ENCODE measurements around the gene BIRC2.
"Not testable (repeated sequence)": the region's sequence is repeated elsewhere in the genome, so short reads cannot be mapped to it uniquely, and the experiment has no call there.

The BIRC2 gene

DNA sequence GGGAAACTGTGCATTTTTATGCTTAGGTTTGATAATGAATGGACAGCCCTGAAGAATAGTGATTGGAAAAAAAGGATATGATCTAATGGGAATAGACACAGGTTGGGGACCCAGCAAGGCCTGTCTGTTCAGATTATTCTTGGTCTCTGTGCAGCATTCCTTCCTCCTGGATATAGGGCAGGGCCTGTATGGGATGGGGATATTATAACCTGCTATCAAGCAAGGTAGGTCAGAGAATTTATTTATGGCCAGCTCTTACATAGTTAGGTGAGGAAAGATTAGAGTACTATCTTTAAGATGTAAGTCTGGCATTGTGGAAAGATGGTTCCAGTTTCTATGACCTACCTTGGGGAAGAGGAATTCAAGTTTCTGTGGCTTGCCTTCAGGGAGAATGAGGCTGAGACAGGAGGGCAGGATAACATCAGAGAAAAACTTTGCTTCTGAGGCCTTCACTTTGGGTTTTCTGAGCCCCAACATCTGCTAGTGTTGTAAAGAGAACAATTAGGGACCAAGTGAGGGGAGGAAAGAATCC, 8.5 kb upstream of the BIRC2 start:
- Histone ChIP-seq H3K36me3 (ENCODE audit: insufficient read depth, low read length) (no peaks in the 10 kb centered on the region), H3K4me1 (ENCODE audit: insufficient read depth, low read length) (no peaks in the 10 kb centered on the region), H3K9ac (ENCODE audit: low read depth, low read length) (no peak overlapping the region), H3K9me3 (ENCODE audit: control insufficient read depth, insufficient read depth, low read length) (no peaks in the 10 kb centered on the region)

DNA sequence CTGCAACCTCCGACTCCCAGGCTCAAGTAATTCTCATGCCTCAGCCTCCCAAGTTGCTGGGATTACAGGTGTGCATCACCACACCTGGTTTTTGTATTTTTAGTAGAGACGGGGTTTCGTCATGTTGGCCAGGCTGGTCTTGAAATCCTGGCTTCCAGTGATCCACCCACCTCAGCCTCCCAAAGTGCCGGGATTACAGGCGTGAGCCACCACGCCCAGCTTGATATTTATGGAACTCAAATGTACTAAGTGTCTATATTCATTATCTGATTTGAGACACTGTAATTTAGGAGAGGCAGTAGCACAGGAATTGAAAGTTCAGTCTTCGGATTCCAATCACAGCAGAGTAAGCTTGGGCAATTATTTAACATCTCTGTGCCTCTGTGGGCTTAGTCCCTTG, 5.7 kb upstream of the BIRC2 start:
- H3K9me3 ChIP-seq (ENCODE audit: control insufficient read depth, insufficient read depth, low read length); H3K36me3 ChIP-seq (ENCODE audit: insufficient read depth, low read length); H3K9ac ChIP-seq (ENCODE audit: low read depth, low read length); H3K4me1 ChIP-seq (ENCODE audit: insufficient read depth, low read length): not testable (repeated sequence)

DNA sequence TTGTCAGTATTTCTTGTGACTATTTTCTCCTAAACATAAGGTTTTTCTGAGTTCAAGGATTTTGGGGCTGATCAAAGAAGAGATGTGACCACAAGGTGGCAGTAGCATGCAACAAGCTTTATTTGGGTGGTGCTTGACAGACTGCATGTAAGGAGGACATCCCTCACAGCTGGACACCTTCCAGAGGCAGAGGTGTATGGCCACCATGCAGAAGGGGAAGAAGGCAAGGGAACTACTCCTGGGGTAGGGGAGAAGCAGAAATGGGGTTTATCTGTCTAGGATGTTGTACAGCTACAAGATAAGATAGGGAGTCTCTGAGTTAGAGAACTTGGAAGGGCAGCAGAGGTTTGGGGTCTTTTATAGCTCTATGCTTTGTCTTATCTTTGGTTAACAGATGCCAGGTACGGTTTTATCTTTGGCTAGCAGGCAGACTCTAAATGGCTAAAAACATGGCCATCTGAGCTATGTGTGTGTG, 5.1 kb upstream of the BIRC2 start:
- Histone ChIP-seq H3K9ac (ENCODE audit: low read depth, low read length) (no peak overlapping the region), H3K9me3 (ENCODE audit: control insufficient read depth, insufficient read depth, low read length) (no peaks in the 10 kb centered on the region), H3K4me1 (ENCODE audit: insufficient read depth, low read length) (peaks cover 4% of the 10 kb centered on the region; the same call in 1 of the 2 replicates), H3K36me3 (ENCODE audit: insufficient read depth, low read length) (no peaks in the 10 kb centered on the region)

GRCh38 chr11:102343809-102344208, 3.2 kb upstream of the BIRC2 start:
- Histone ChIP-seq H3K9me3 (ENCODE audit: control insufficient read depth, insufficient read depth, low read length) (no peaks in the 10 kb centered on the region), H3K4me1 (ENCODE audit: insufficient read depth, low read length) (peaks cover 4% of the 10 kb centered on the region; the same call in 1 of the 2 replicates), H3K36me3 (ENCODE audit: insufficient read depth, low read length) (no peaks in the 10 kb centered on the region), H3K9ac (ENCODE audit: low read depth, low read length) (no peak overlapping the region)

DNA sequence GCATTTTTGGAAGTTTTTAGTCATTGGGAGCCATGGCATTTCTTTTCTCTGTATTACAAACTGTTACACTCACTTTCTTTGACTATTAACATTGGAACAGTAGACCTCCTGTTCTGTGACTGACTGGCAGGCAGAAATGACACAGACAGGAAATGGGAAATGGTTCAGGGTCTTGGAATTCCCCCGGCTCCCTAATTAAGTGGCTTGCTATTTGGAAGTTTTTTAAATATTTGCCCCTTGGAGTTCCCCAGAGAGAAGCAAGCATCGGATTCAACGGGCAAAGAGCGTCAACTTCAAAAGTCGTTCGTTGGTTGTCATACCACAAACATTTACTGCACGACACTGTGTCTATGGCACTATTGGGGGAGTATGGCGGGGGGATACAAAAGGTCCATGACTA, 1.1 kb upstream of the BIRC2 start:
- 0 out of 2 replicates have a peak, but pooled peaks cover 6% of the 10 kb centered on the region for H3K36me3 ChIP-seq (ENCODE audit: insufficient read depth, low read length)
- H3K9ac ChIP-seq (ENCODE audit: low read depth, low read length): peak overlapping the region; percentile 96; the same call in 1 of the 2 replicates
- no peaks in the 10 kb centered on the region for H3K9me3 ChIP-seq (ENCODE audit: control insufficient read depth, insufficient read depth, low read length)
- peaks cover 4% of the 10 kb centered on the region; the same call in 1 of the 2 replicates for H3K4me1 ChIP-seq (ENCODE audit: insufficient read depth, low read length)

DNA sequence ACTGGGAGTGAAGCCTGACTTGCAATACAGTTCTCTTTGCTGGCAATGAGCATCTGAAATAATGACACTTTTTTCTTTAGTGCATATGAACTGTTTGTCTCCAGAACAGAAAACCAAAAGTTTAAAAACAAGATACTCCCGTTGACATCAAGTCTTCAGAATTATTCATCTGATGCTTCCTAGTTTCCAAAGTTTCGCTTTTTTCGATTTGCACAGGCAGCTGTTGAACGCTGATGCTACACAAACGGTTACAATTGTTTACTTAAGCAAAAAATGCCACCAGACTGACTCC, 612 bp upstream of the BIRC2 start:
- H3K9ac ChIP-seq (ENCODE audit: low read depth, low read length): peak overlapping the region; percentile 96
- H3K36me3 ChIP-seq (ENCODE audit: insufficient read depth, low read length): 0 out of 2 replicates have a peak, but pooled peaks cover 6% of the 10 kb centered on the region
- peaks cover 4% of the 10 kb centered on the region; the same call in 1 of the 2 replicates for H3K4me1 ChIP-seq (ENCODE audit: insufficient read depth, low read length)
- H3K9me3 ChIP-seq (ENCODE audit: control insufficient read depth, insufficient read depth, low read length): no peaks in the 10 kb centered on the region

GRCh38 chr11:102347462-102348370, 702 bp downstream of the BIRC2 start:
- Histone ChIP-seq H3K9me3 (ENCODE audit: control insufficient read depth, insufficient read depth, low read length) (no peaks in the 10 kb centered on the region), H3K36me3 (ENCODE audit: insufficient read depth, low read length) (0 out of 2 replicates have a peak, but pooled peaks cover 6% of the 10 kb centered on the region), H3K9ac (ENCODE audit: low read depth, low read length) (peak overlapping the region; percentile 96), H3K4me1 (ENCODE audit: insufficient read depth, low read length) (peaks cover 4% of the 10 kb centered on the region; the same call in 1 of the 2 replicates)

- Histone ChIP-seq H3K9me3 (ENCODE audit: control insufficient read depth, insufficient read depth, low read length) (no peaks in the 10 kb centered on the region), H3K4me1 (ENCODE audit: insufficient read depth, low read length) (no peaks in the 10 kb centered on the region), H3K36me3 (ENCODE audit: insufficient read depth, low read length) (peaks cover 5% of the 10 kb centered on the region; the same call in 1 of the 2 replicates), H3K9ac (ENCODE audit: low read depth, low read length) (no peak overlapping the region)
Measured at GRCh38 chr11:102357116-102357515, 10.1 kb downstream of the BIRC2 start.

DNA sequence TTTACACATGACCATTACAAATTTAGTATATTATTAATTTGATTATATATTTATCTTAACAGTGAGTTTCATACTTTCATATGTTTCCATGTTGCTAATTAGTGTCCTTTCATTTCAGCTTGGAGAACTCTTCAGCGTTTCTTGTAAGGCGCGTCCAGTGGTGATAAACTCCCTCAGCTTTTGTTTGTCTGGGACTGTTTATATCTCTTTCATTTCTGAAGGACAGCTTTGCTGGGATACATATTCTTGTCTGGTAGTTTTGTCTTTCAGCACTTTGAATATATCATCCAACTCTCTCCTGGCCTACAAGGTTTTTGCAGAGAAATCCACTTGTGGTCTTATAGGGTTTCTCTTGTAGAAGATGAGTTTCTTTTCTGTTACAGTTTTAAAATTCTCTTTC, 12.4 kb downstream of the BIRC2 start:
- no peaks in the 10 kb centered on the region for H3K9me3 ChIP-seq (ENCODE audit: control insufficient read depth, insufficient read depth, low read length)
- peaks cover 5% of the 10 kb centered on the region; the same call in 1 of the 2 replicates for H3K36me3 ChIP-seq (ENCODE audit: insufficient read depth, low read length)
- no peak overlapping the region for H3K9ac ChIP-seq (ENCODE audit: low read depth, low read length)
- H3K4me1 ChIP-seq (ENCODE audit: insufficient read depth, low read length): no peaks in the 10 kb centered on the region

GRCh38 chr11:102360681-102361080, 13.7 kb downstream of the BIRC2 start:
- Histone ChIP-seq H3K9me3 (ENCODE audit: control insufficient read depth, insufficient read depth, low read length) (no peaks in the 10 kb centered on the region), H3K4me1 (ENCODE audit: insufficient read depth, low read length) (no peaks in the 10 kb centered on the region), H3K36me3 (ENCODE audit: insufficient read depth, low read length) (peaks cover 8% of the 10 kb centered on the region; the same call in 1 of the 2 replicates), H3K9ac (ENCODE audit: low read depth, low read length) (no peak overlapping the region)

DNA sequence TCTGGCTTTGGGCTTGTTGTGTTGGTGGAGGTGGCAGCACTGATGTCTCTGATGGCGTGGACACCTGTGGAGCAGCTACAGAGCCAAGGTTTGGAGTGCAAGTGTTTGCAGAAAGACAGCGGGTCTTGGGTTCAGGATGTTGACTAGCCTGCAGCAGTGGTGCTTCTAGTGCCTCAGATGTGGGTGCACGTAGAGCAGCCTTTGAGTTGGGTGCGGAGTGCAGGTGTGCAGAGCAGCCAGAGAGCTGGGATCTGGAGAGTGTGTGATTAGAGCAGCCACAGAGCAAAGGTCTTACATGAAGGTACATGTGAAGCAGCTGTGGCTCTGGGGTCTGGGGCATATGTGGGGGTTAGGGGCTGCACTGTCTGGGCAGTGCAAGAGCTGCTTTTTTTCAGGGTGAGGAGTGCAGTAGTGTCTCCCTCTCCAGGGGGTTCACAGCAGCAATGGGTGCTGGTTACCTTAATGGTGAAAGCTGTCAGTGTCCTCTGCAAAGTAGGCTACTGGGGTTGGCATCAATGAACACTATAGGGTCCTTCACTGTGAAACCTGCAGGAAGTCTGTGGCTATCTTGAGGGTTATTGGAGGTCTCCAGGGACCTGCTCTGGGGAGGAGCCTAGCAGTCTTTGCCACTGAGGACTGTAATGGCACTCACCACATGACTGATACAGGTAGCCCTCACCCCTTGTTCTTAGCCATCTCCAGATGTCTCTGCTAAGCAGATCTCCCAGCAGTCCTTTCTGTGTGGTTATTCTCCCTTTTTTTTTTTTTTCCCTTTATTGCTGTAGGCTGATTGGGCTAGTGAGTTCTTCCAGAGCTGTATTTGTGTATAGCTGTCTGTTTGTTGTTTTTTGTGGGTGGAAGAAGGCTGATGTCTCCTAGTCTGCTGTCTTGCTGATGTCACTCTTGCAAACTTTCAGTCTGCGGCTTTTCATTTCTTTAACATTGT, 14.3 kb downstream of the BIRC2 start:
- Histone ChIP-seq H3K36me3 (ENCODE audit: insufficient read depth, low read length) (peaks cover 12% of the 10 kb centered on the region), H3K4me1 (ENCODE audit: insufficient read depth, low read length) (no peaks in the 10 kb centered on the region), H3K9me3 (ENCODE audit: control insufficient read depth, insufficient read depth, low read length) (no peaks in the 10 kb centered on the region), H3K9ac (ENCODE audit: low read depth, low read length) (no peak overlapping the region)

DNA sequence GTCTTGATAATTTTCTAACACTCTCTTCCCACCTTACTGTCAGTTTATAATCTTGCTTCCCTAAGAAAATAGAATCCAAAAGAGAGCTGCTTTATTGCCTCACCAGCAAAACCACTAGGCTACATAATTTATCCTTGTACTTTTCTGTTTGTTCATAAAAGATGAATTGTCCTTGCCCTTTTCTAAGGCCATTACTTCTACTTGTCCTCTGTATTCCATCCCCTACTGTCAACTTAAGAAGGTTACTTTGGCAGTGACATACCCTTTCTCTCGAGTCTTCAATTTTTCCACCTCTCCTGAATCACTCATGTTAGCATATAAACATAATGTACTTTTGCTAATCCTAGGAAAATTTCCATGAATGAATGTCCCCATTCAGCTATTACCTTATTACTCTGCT, 18.0 kb downstream of the BIRC2 start:
- no peaks in the 10 kb centered on the region for H3K9me3 ChIP-seq (ENCODE audit: control insufficient read depth, insufficient read depth, low read length)
- H3K9ac ChIP-seq (ENCODE audit: low read depth, low read length): no peak overlapping the region
- H3K36me3 ChIP-seq (ENCODE audit: insufficient read depth, low read length): peaks cover 14% of the 10 kb centered on the region
- H3K4me1 ChIP-seq (ENCODE audit: insufficient read depth, low read length): no peaks in the 10 kb centered on the region

DNA sequence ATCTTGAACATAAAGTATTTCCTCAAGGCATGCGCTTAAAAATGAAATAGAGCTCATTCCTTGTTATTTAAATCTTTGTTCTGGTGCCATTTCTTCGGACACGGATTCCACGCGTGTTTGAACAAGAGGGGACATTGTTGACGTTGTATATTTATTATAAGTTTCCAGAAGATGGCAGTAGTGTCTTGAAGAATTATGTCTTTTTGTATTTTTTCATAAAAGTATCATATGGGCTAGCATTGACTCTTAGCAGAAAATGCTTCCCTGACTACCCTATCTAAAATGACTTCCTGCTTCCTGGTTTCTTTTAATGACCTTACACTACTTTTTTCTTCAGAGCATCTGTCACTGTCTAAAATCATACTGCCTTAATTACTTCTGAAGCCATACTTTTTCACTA, 20.4 kb downstream of the BIRC2 start:
- Histone ChIP-seq H3K36me3 (ENCODE audit: insufficient read depth, low read length) (peaks cover 10% of the 10 kb centered on the region), H3K9ac (ENCODE audit: low read depth, low read length) (no peak overlapping the region), H3K9me3 (ENCODE audit: control insufficient read depth, insufficient read depth, low read length) (no peaks in the 10 kb centered on the region), H3K4me1 (ENCODE audit: insufficient read depth, low read length) (no peaks in the 10 kb centered on the region)

DNA sequence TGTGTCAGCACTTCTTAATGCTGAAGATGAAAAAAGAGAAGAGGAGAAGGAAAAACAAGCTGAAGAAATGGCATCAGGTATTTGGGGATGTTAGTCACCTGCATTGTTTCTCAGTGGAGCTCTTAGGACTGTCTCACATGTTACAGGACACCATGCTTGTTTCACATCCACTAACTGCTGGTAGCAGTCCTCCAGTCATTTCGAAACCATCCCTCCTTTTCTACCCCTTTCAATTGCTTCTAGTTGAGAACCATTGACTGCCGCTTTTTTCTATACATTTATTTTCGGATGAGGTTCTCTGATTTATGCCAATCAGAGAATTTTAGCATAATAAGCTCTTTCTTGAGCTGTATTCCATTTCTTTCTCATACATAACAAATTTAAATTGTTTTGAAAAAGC, 21.5 kb downstream of the BIRC2 start:
- no peaks in the 10 kb centered on the region for H3K4me1 ChIP-seq (ENCODE audit: insufficient read depth, low read length)
- no peaks in the 10 kb centered on the region for H3K9me3 ChIP-seq (ENCODE audit: control insufficient read depth, insufficient read depth, low read length)
- no peak overlapping the region for H3K9ac ChIP-seq (ENCODE audit: low read depth, low read length)
- peaks cover 10% of the 10 kb centered on the region for H3K36me3 ChIP-seq (ENCODE audit: insufficient read depth, low read length)

Data from ES-I3 (cell line).